Heart right ventricle (tissue), 16 donors: ENCODE data around the gene ADGRG2. TPM values are rescaled to one million over a fixed set of nuclear protein-coding genes. Genes with fewer than 3 reads are reported as not detected.

Experiments
- ATAC-seq, 8 donors: fragments of 200-7000 bp; cut with Tn5 transposase; one replicate each; pipeline ENCODE4 v1.9.1; 2020; ENCODE audit warnings: mild to moderate bottlenecking in 8 of 8, moderate library complexity in 8 of 8, moderate number of reproducible peaks in 1 of 8
- DNase-seq, 2 donors: peaks; one replicate each; pipeline ENCODE4 v3.0.0-alpha.2; 2020
- H3K27ac ChIP-seq, 10 donors: fragments of 200-600 bp; sonication (generic) in 2 of 10; one replicate each; pipeline versions ENCODE4 v1.5.0 to v1.8.0; 2020 to 2022; ENCODE audit warnings: mild to moderate bottlenecking in 3 of 10
- H3K27me3 ChIP-seq, 7 donors: fragments of 200-600 bp; one replicate each; pipeline ENCODE4 v1.8.0; 2021 to 2022; ENCODE audit warnings: mild to moderate bottlenecking in 2 of 7
- H3K36me3 ChIP-seq, 9 donors: fragments of 200-600 bp; sonication (generic) in 1 of 9; one replicate each; pipeline versions ENCODE4 v1.5.0 to v1.8.0; 2020 to 2022; ENCODE audit warnings: mild to moderate bottlenecking in 2 of 9
- H3K4me1 ChIP-seq, 9 donors: fragments of 200-600 bp; sonication (generic) in 1 of 9; one replicate each; pipeline versions ENCODE4 v1.5.0 to v1.8.0; 2020 to 2022; ENCODE audit warnings: mild to moderate bottlenecking in 4 of 9
- H3K4me3 ChIP-seq, 10 donors: fragments of 200-600 bp; sonication (generic) in 2 of 10; one replicate each; pipeline versions ENCODE4 v1.5.0 to v1.8.0; 2020 to 2022; ENCODE audit warnings: mild to moderate bottlenecking in 7 of 10, moderate library complexity in 2 of 10
- H3K9me3 ChIP-seq, 11 donors: fragments of 200-600 bp in 10 of 11; sonication (generic) in 2 of 11; one replicate each; pipeline versions ENCODE4 v1.5.0 to v1.8.0; 2013 to 2022; ENCODE audit warnings: mild to moderate bottlenecking in 2 of 11, control low read depth in 1 of 11, moderate library complexity in 1 of 11
- CTCF ChIP-seq, 9 donors: fragments of 200-600 bp; sonication (generic) in 2 of 9; IDR thresholded peaks; one replicate each; pipeline versions ENCODE4 v1.5.0 to v1.8.0; 2021 to 2022; ENCODE audit warnings: antibody characterized with exemption in 9 of 9, mild to moderate bottlenecking in 5 of 9, moderate library complexity in 1 of 9
- WGBS, 2 donors: extraction: QIAGEN DNeasy Blood & Tissue Kit; methylation state at CpG; one replicate each; pipeline ENCODE4 v1.1.7; 2013; ENCODE audit warnings: inconsistent platforms in 1 of 2; 5-methylcytosine and 5-hydroxymethylcytosine counted together
- intact Hi-C, 10 donors: fragments of 100-400 bp; cut with DNase I; formaldehyde crosslinking; loops; one replicate each; pipeline versions ENCODE4 v1.11.1 to v1.14.2; 2022
- polyA plus RNA-seq, 2 donors: library from polyadenylated mRNA; stranded (reverse); fragments of 200-250 nt; gene quantifications; one replicate each; pipeline ENCODE4 v1.2.3, GENCODE V29; 2013
- total RNA-seq, 10 donors: library from RNA; stranded (reverse); fragmentation: NEBNext Ultra II Directional in 3 of 10; extraction: Animal tissue kit (Norgen Biotek cat#: 25700) in 3 of 10; gene quantifications; one replicate each; pipeline versions ENCODE4 v1.2.1 to v1.2.4, GENCODE V29; 2021 to 2023
- donor health status: Arrhythmogenic right ventricular cardiomyopathy.
- donor health status: ischemic (EF 13 %, LVEDD 7.1; RV severe dilation, severe dysfunction).
- donor health status: healthy with polysubstance abuse.
- donor health status: DM: no; HTN: yes; CAD: no.
- donor health status: DM: no; HTN: no; CAD: no.
- donor health status: ischemic (EF 25% LVEDD 6.9; RV normal size, moderate dysfunction).
- donor health status: ischemic (EF 25% LVEDD 5.7; RV mildly dilated, moderate dysfunction).
- donor health status: healthy.
- donor health status: DM: yes; HTN: yes; CAD: no.
- donor health status: Ischemic cardiomyopathy.
- donor health status: ischemic (EF 35%, LVEDD 5.7; RV mildly dilated, moderate dysfunction).
- donor health status: nonischemic (EF 11% LVEDD 7.7; RV severe dilation, severe dysfunction).
- donor health status: DM: yes; HTN: yes; CAD: no.
- donor health status: PGD.
- donor health status: ischemic (EF 29% LVEDD 5.4; RV normal size, mild dysfunction).
- donor health status: nonischemic (EF 23%, LVEDD 6.1; RV moderate dilation, normal function).

ADGRG2 gene
- total and polyA plus RNA-seq, 12 donors = 0.11 to 0.62 (median 0.27) TPM

DNA sequence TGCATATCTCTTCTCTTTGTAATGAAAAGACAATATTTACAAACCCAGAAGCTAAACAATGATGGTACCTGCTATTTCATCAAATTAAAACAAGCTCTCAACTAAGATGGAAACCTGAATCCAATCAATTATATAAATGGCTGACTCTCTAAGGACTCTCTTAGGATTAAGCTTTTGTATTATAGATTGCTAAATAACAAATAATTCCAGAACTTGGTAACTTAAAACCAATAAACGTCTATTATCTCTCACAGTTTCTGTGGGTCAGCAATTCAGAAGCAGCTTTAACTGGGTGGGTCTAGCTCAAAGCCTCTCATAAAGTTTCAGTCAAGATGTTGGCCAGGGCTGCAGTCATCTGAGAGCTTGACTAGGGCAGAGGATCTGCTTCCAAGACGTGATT lies 150.8 kb downstream of the ADGRG2 start:
- Histone ChIP-seq H3K27ac (no peak overlapping the region), H3K4me1 (peaks cover 0 to 10% (median 0%) of the 10 kb centered on the region in 9 donors), H3K36me3 (no peaks in the 10 kb centered on the region), H3K9me3 (no peaks in the 10 kb centered on the region), H3K27me3 (no peaks in the 10 kb centered on the region), H3K4me3 (no peak overlapping the region)
- no peak for TF ChIP-seq CTCF (IDR thresholded peaks at IDR 0.05)
- WGBS, 2 donors = 48 to 54% methylated on average over 2 of the region's 2 CpGs
- DNase-seq (no peak), ATAC-seq (no peak)
- intact Hi-C loops = no loop called here

- no peak for DNase-seq
- no peaks in the 10 kb centered on the region for H3K9me3 ChIP-seq
- H3K36me3 ChIP-seq = no peaks in the 10 kb centered on the region
- H3K4me1 ChIP-seq = peaks cover 0 to 10% (median 0%) of the 10 kb centered on the region in 9 donors
- no peak overlapping the region for H3K4me3 ChIP-seq
- no peak overlapping the region for H3K27ac ChIP-seq
- TF ChIP-seq CTCF (IDR thresholded peaks at IDR 0.05) = no peak
- no peaks in the 10 kb centered on the region for H3K27me3 ChIP-seq
- intact Hi-C loops = no loop called here
- peak in 1 of 8 donors; percentile 45 for ATAC-seq
Observed at GRCh38 chrX:18970465-18970864, 151.8 kb downstream of the ADGRG2 start.

- Histone ChIP-seq H3K27me3 (no peaks in the 10 kb centered on the region), H3K4me1 (peaks cover 0 to 8% (median 0%) of the 10 kb centered on the region in 9 donors), H3K4me3 (peak overlapping the region in 1 of 10 donors; percentile 24), H3K27ac (peak overlapping the region in 3 of 10 donors; percentile 31 to 50 (median 40)), H3K36me3 (no peaks in the 10 kb centered on the region), H3K9me3 (no peaks in the 10 kb centered on the region)
- DNase-seq (no peak), ATAC-seq (peak in 7 of 8 donors; percentile 42 to 84 (median 71))
- intact Hi-C loops = no loop called here
- WGBS, 2 donors = 48 to 66% methylated on average over 5 of the region's 5 CpGs
- TF ChIP-seq CTCF (IDR thresholded peaks at IDR 0.05) = no peak
Observed at GRCh38 chrX:18966624-18967023, 155.6 kb downstream of the ADGRG2 start.

GRCh38 chrX:18964901-18965300 lies 157.4 kb downstream of the ADGRG2 start:
- WGBS, 2 donors = 60 to 66% methylated on average over 9 of the region's 9 CpGs
- Histone ChIP-seq H3K4me1 (peaks cover 0 to 8% (median 0%) of the 10 kb centered on the region in 9 donors), H3K27me3 (no peaks in the 10 kb centered on the region), H3K27ac (no peak overlapping the region), H3K4me3 (no peak overlapping the region), H3K9me3 (no peaks in the 10 kb centered on the region), H3K36me3 (no peaks in the 10 kb centered on the region)
- ATAC-seq (no peak), DNase-seq (no peak)
- no peak for TF ChIP-seq CTCF (IDR thresholded peaks at IDR 0.05)
- intact Hi-C loops = no loop called here
